Chondrocyte (in vitro differentiated cells): ENCODE measurements around the gene PHACTR4. TPM values are rescaled to one million over a fixed set of nuclear protein-coding genes. Genes with fewer than 3 reads are reported as not detected.
A peak's percentile ranks its signal among the peaks of the same experiment; 100 is the strongest.

Experiments used
- DNase-seq: peaks from one replicate; pipeline ENCODE4 v3.0.0; 2021; ENCODE audit warnings: mixed read lengths, low spot score
- H3K27ac Mint-ChIP-seq: one replicate; pipeline ENCODE4 v1.8.0; 2021; ENCODE audit warnings: mild to moderate bottlenecking, moderate library complexity, mixed read lengths; ENCODE audit not compliant: unreplicated experiment
- H3K27me3 Mint-ChIP-seq: 2 replicates; pipeline ENCODE4 v1.8.0; 2021; ENCODE audit warnings: low read depth, mixed read lengths
- H3K36me3 Mint-ChIP-seq: 2 replicates; pipeline ENCODE4 v1.8.0; 2021; ENCODE audit warnings: low read depth, mixed read lengths
- H3K4me1 Mint-ChIP-seq: 2 replicates; pipeline ENCODE4 v1.8.0; 2021; ENCODE audit warnings: low read depth, mild to moderate bottlenecking, mixed read lengths
- H3K4me3 Mint-ChIP-seq: one replicate; pipeline ENCODE4 v1.8.0; 2021; ENCODE audit warnings: mild to moderate bottlenecking, moderate library complexity, mixed read lengths; ENCODE audit not compliant: unreplicated experiment
- H3K9me3 Mint-ChIP-seq: 2 replicates; pipeline ENCODE4 v1.8.0; 2021; ENCODE audit warnings: low read depth, mixed read lengths
- total RNA-seq: library from RNA; stranded (reverse); gene quantifications from 3 replicates; pipeline ENCODE4 v1.2.1, GENCODE V29; 2021
- TF ChIP-seq, protein P1 (sequence below): fragments of 200-600 bp; sonication (generic); IDR thresholded peaks from 2 replicates; pipeline ENCODE4 v1.5.0; 2021; ENCODE audit warnings: antibody characterized with exemption, mild to moderate bottlenecking, moderate library complexity

Gene PHACTR4
- total RNA-seq, 1 donor from 2014 or later = 39.9 TPM

DNA sequence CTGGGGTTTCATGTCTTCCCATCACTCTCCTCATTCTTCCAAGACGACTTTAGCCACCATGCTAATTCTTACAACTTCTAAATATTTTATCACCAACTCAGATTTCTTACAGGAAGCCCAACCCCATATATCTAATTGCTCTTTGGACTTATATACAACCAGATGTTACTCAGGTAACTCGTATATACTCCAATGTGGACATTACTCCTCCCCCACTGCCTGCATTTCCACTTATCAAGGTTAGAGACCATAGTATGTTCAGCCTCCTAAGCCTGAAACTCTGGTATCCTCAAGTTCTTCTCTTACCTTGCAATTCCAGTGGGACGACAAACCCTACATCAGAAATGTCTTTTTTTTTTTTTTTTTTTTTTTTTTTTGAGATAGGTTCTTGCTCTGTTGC is 133.6 kb downstream of the PHACTR4 start:
- H3K4me1 Mint-ChIP-seq = peaks cover 12% of the 10 kb centered on the region
- TF ChIP-seq, protein P1, sequence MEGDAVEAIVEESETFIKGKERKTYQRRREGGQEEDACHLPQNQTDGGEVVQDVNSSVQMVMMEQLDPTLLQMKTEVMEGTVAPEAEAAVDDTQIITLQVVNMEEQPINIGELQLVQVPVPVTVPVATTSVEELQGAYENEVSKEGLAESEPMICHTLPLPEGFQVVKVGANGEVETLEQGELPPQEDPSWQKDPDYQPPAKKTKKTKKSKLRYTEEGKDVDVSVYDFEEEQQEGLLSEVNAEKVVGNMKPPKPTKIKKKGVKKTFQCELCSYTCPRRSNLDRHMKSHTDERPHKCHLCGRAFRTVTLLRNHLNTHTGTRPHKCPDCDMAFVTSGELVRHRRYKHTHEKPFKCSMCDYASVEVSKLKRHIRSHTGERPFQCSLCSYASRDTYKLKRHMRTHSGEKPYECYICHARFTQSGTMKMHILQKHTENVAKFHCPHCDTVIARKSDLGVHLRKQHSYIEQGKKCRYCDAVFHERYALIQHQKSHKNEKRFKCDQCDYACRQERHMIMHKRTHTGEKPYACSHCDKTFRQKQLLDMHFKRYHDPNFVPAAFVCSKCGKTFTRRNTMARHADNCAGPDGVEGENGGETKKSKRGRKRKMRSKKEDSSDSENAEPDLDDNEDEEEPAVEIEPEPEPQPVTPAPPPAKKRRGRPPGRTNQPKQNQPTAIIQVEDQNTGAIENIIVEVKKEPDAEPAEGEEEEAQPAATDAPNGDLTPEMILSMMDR = no peak
- no peak overlapping the region for H3K27ac Mint-ChIP-seq
- DNase-seq = no peak
- H3K36me3 Mint-ChIP-seq = peaks cover 18% of the 10 kb centered on the region
- no peaks in the 10 kb centered on the region for H3K9me3 Mint-ChIP-seq
- no peaks in the 10 kb centered on the region for H3K27me3 Mint-ChIP-seq
- no peak overlapping the region for H3K4me3 Mint-ChIP-seq

DNA sequence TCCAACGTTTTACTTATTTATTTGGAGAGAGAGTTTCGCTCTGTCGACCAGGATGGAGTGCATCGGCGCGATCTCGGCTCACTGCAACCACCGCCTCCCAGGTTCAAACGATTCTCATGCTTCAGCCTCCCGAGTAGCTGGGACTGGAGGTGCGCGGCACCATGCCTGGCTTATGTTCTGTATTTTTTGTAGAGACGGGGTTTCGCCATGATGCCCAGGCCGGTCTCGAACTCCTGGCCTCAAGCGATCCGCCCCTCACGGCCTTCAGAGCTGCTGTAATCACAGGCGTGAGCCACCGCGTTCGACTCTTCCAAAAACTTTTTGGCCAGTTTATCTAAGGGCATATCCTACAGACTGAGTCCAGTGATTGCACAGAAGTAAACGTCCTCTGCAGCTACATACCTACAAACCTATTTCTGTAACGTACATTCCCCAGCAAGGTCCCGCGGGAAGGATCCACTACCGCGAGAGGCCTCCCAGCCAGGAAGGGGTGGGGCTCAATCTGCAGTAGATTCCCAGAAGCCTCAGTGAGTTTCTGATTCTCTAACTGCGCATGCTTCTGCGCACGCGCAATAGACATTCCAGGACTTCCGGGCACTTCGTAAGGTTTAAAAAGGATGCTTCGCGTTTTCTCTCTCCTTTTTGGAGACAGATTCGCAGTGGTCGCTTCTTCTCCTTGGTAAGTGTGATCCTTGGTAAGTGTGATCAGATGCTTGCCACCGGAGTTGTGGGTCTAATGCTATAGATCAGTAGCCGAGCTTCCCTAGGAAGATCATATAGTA is 136.1 kb downstream of the PHACTR4 start, which contains the start of gene RCC1:
TSS of gene RCC1 (plus strand) at position 638 of the 782 bp plus-strand sequence. CDS start 23,824 bp downstream, outside the sequence.
- H3K27me3 Mint-ChIP-seq = no peaks in the 10 kb centered on the region
- peaks cover 37% of the 10 kb centered on the region for H3K4me1 Mint-ChIP-seq

DNA sequence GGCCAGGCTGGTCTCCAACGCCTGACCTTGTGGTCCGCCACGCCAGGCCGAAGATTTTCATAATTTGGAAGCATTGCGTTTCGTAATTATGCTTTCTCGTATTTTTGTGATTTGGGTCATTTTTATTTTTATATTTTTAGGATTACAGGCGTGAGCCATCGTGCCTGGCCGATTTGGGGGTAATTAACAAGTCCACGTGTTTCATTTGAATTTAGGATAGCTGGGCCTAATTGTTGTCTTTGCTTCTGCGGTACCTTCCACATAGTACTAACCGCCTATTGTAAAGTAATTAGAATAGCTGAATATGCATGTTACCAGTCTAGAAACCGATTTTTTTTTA is 137.3 kb downstream of the PHACTR4 start:
- Mint-ChIP-seq H3K9me3 (no peaks in the 10 kb centered on the region), H3K4me1 (peaks cover 44% of the 10 kb centered on the region), H3K4me3 (peak overlapping the region; percentile 98), H3K27me3 (no peaks in the 10 kb centered on the region), H3K36me3 (peaks cover 45% of the 10 kb centered on the region), H3K27ac (peak overlapping the region; percentile 97)
- TF ChIP-seq, protein P1 = peak; percentile 1
- no peak for DNase-seq

More for the DNA sequence above, 136.1 kb downstream of the PHACTR4 start, which contains the start of gene RCC1:
- H3K36me3 Mint-ChIP-seq = peaks cover 39% of the 10 kb centered on the region
- no peaks in the 10 kb centered on the region for H3K9me3 Mint-ChIP-seq
- peak; percentile 97 for DNase-seq
- H3K4me3 Mint-ChIP-seq = peak within 1 kb of the TSS; percentile 98
- peak within 1 kb of the TSS; percentile 97 for H3K27ac Mint-ChIP-seq
- TF ChIP-seq, protein P1 = no peak

DNA sequence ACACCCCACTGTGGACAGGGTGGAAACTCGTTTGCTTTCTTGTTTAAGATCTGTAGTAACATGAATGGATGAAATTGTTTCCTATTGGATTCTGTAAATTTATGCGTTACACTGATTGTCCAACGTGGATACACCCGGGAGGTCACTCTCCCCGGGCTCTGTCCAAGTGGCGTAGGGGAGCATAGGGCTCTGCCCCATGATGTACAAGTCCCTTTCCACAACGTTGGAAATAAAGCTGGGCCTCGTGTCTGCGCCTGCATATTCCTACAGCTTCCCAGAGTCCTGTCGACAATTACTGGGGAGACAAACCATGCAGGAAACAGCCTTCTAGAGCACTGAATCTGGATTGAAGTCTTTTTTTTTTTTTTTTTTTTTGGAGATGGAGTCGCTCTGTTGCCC is 137.7 kb downstream of the PHACTR4 start:
- H3K27ac Mint-ChIP-seq = peak overlapping the region; percentile 97
- DNase-seq = no peak
- peaks cover 46% of the 10 kb centered on the region for H3K4me1 Mint-ChIP-seq
- H3K9me3 Mint-ChIP-seq = no peaks in the 10 kb centered on the region
- TF ChIP-seq, protein P1 = no peak
- H3K36me3 Mint-ChIP-seq = peaks cover 48% of the 10 kb centered on the region
- peak overlapping the region; percentile 98 for H3K4me3 Mint-ChIP-seq
- no peaks in the 10 kb centered on the region for H3K27me3 Mint-ChIP-seq

DNA sequence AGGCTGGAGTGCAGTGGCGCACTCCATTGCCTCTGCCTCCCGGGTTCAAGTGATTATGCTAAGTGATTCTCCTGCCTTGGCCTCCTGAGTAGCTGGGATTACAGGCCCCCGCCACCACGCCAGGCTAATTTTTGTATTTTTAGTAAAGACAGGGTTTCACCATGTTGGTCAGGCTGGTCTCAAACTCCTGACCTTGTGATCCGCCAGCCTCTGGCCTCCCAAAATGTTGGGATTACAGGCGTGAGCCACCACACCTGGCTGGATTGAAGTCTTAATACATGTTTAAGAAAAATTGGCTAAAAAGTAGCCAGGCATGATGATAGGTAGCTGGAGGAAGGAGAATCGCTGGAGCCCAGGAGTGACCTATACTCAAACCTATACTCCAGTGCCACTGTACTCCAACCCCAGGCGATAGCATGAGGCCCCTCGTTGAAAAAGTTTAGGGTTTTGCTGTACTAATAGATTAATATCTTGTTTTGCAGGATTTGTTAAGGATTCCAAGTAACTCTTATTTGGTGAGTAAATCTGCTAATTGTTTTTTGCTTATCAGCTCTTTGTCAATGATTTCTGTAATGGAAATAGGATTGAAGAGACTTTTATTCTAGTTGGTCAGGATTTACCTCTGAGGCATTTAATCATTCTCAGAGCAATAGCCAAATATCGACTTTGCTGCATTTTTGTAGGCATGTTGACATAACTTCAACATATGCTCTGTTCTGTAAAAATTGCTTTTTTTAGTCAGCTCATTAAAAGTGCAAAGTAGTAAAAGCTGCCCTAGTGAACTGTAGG is 138.3 kb downstream of the PHACTR4 start:
- H3K36me3 Mint-ChIP-seq = peaks cover 53% of the 10 kb centered on the region
- peaks cover 51% of the 10 kb centered on the region for H3K4me1 Mint-ChIP-seq
- no peak for DNase-seq
- H3K27ac Mint-ChIP-seq = peak overlapping the region; percentile 97
- TF ChIP-seq, protein P1 = no peak
- H3K9me3 Mint-ChIP-seq = no peaks in the 10 kb centered on the region
- H3K4me3 Mint-ChIP-seq = peak overlapping the region; percentile 98
- no peaks in the 10 kb centered on the region for H3K27me3 Mint-ChIP-seq
